ENCODE data around the gene CXCR5. TPM values are rescaled to one million over a fixed set of nuclear protein-coding genes. Genes with fewer than 3 reads are reported as not detected.

CXCR5 gene
- total and polyA plus RNA-seq, 7 donors: under 0.01 to 11.5 (median 0.23) TPM; not detected in 4

GRCh38 chr11:118939404-118939915, 55.8 kb downstream of the CXCR5 start:
- Histone ChIP-seq H3K4me3 (no peak overlapping the region), H3K4me1 (no peaks in the 10 kb centered on the region), H3K27ac (no peak overlapping the region), H3K9me3 (no peaks in the 10 kb centered on the region), H3K36me3 (no peaks in the 10 kb centered on the region), H3K27me3 (no peaks in the 10 kb centered on the region)
- intact Hi-C loops (cut with DNase I): loop anchor here (2.0 kb wide), 1 partner anchor 15 kb away; no protein-coding TSS in a partner anchor
- no peak for DNase-seq
- 70% methylated on average over 8 of the region's 8 CpGs for WGBS, 2 donors
- TF ChIP-seq POLR2A (IDR thresholded peaks at IDR 0.05) (no peak), EP300 (IDR thresholded peaks at IDR 0.05) (no peak), POLR2AphosphoS5 (IDR thresholded peaks at IDR 0.05) (no peak), CTCF (IDR thresholded peaks at IDR 0.05) (no peak)

GRCh38 chr11:118939953-118940598, 56.4 kb downstream of the CXCR5 start:
- Histone ChIP-seq H3K4me3 (no peak overlapping the region), H3K27me3 (no peaks in the 10 kb centered on the region), H3K4me1 (no peaks in the 10 kb centered on the region), H3K9me3 (no peaks in the 10 kb centered on the region), H3K27ac (no peak overlapping the region), H3K36me3 (no peaks in the 10 kb centered on the region)
- intact Hi-C loops (cut with DNase I): loop anchor here (2.0 kb wide), 1 partner anchor 15 kb away; no protein-coding TSS in a partner anchor
- 40 to 56% methylated on average over 13 of the region's 13 CpGs for WGBS, 2 donors
- peak; percentile 67 for DNase-seq
- TF ChIP-seq CTCF (IDR thresholded peaks at IDR 0.05) (no peak), POLR2AphosphoS5 (IDR thresholded peaks at IDR 0.05) (no peak), EP300 (IDR thresholded peaks at IDR 0.05) (no peak), POLR2A (IDR thresholded peaks at IDR 0.05) (no peak)

- Histone ChIP-seq H3K36me3 (no peaks in the 10 kb centered on the region), H3K27ac (no peak overlapping the region), H3K4me3 (no peak overlapping the region), H3K27me3 (no peaks in the 10 kb centered on the region), H3K9me3 (no peaks in the 10 kb centered on the region), H3K4me1 (no peaks in the 10 kb centered on the region)
- no peak for DNase-seq
- TF ChIP-seq POLR2A (IDR thresholded peaks at IDR 0.05): no peak
- TF ChIP-seq CTCF (IDR thresholded peaks at IDR 0.05): no peak
- no peak for TF ChIP-seq EP300 (IDR thresholded peaks at IDR 0.05)
- no peak for TF ChIP-seq POLR2AphosphoS5 (IDR thresholded peaks at IDR 0.05)
- intact Hi-C loops (cut with DNase I): no loop called here
- 12 to 34% methylated on average over 2 of the region's 2 CpGs for WGBS, 2 donors
These were observed 63.4 kb downstream of the CXCR5 start for GRCh38 chr11:118947091-118947490.

Small RNA genes within 50 kb of the gene (small RNA-seq; reads per million reads assigned to genes)
- gene MIR4492 (0 reads per million in 3 donors), gene RF00019 (0 reads per million in 3 donors), gene RN7SL688P (0 reads per million in 3 donors)

Other genes with a start within 250 kb of the CXCR5 start
- gene TREH, start 204.2 kb upstream of the CXCR5 start, total RNA-seq: not detected
- 1 to 10 TPM in 2 of 3 donors, under 1 TPM in 1; 0.46 to 1.4 (median 1.2) TPM for gene TREH, start 204.2 kb upstream of the CXCR5 start, polyA plus RNA-seq
- gene DDX6, start 92.7 kb upstream of the CXCR5 start, total RNA-seq: 100 to 1,000 TPM in 3 of 4 donors, 10 to 100 TPM in 1; 97.8 to 137 (median 121) TPM
- 10 to 100 TPM; 19.2 to 37.8 (median 20.8) TPM for gene DDX6, start 92.7 kb upstream of the CXCR5 start, polyA plus RNA-seq
- gene BCL9L, start 42.0 kb downstream of the CXCR5 start, total RNA-seq: 10 to 100 TPM in 3 of 4 donors, 1 to 10 TPM in 1; 7.9 to 46.5 (median 10.8) TPM
- gene BCL9L, start 42.0 kb downstream of the CXCR5 start, polyA plus RNA-seq: 10 to 100 TPM in 1 of 3 donors, 1 to 10 TPM in 2; 4.8 to 33.2 (median 7.4) TPM
- not detected for gene UPK2, start 72.4 kb downstream of the CXCR5 start, total RNA-seq
- gene UPK2, start 72.4 kb downstream of the CXCR5 start, polyA plus RNA-seq: not detected
- not detected for gene FOXR1, start 87.9 kb downstream of the CXCR5 start, total RNA-seq
- not detected for gene FOXR1, start 87.9 kb downstream of the CXCR5 start, polyA plus RNA-seq
- 10 to 100 TPM; 29.6 to 60.5 (median 40.7) TPM for gene CENATAC, start 114.2 kb downstream of the CXCR5 start, total RNA-seq
- gene CENATAC, start 114.2 kb downstream of the CXCR5 start, polyA plus RNA-seq: 10 to 100 TPM in 1 of 3 donors, 1 to 10 TPM in 2; 5.3 to 24.6 (median 7.2) TPM
- gene RPS25, start 134.5 kb downstream of the CXCR5 start, total RNA-seq: 1,000 to 10,000 TPM; 1,350 to 3,369 (median 2,098) TPM
- 1,000 to 10,000 TPM; 2,091 to 3,409 (median 2,533) TPM for gene RPS25, start 134.5 kb downstream of the CXCR5 start, polyA plus RNA-seq
- gene TRAPPC4, start 134.9 kb downstream of the CXCR5 start, total RNA-seq: 10 to 100 TPM; 32.4 to 60.3 (median 47.5) TPM
- 10 to 100 TPM; 49.9 to 90.9 (median 74.5) TPM for gene TRAPPC4, start 134.9 kb downstream of the CXCR5 start, polyA plus RNA-seq
- 10 to 100 TPM in 2 of 4 donors, 1 to 10 TPM in 2; 8.0 to 13.8 (median 10.1) TPM for gene SLC37A4, start 147.0 kb downstream of the CXCR5 start, total RNA-seq
- gene SLC37A4, start 147.0 kb downstream of the CXCR5 start, polyA plus RNA-seq: 10 to 100 TPM in 2 of 3 donors, 1 to 10 TPM in 1; 8.4 to 31.5 (median 11.1) TPM
- gene HYOU1, start 173.3 kb downstream of the CXCR5 start, total RNA-seq: 10 to 100 TPM; 26.6 to 37.6 (median 30.7) TPM
- gene HYOU1, start 173.3 kb downstream of the CXCR5 start, polyA plus RNA-seq: 100 to 1,000 TPM in 1 of 3 donors, 10 to 100 TPM in 1, 1 to 10 TPM in 1; 6.0 to 106 (median 22.0) TPM
- gene VPS11, start 183.9 kb downstream of the CXCR5 start, total RNA-seq: 10 to 100 TPM; 26.0 to 37.0 (median 30.8) TPM
- gene VPS11, start 183.9 kb downstream of the CXCR5 start, polyA plus RNA-seq: 10 to 100 TPM; 13.4 to 29.2 (median 27.0) TPM
- 10 to 100 TPM in 1 of 4 donors, 1 to 10 TPM in 3; 5.6 to 15.2 (median 6.6) TPM for gene HMBS, start 201.0 kb downstream of the CXCR5 start, total RNA-seq
- gene HMBS, start 201.0 kb downstream of the CXCR5 start, polyA plus RNA-seq: 10 to 100 TPM; 20.3 to 39.3 (median 22.2) TPM
- gene DPAGT1, start 218.0 kb downstream of the CXCR5 start, total RNA-seq: 10 to 100 TPM; 16.1 to 22.1 (median 16.8) TPM
- 10 to 100 TPM in 1 of 3 donors, 1 to 10 TPM in 2; 4.2 to 44.6 (median 6.9) TPM for gene DPAGT1, start 218.0 kb downstream of the CXCR5 start, polyA plus RNA-seq
- gene C2CD2L, start 223.5 kb downstream of the CXCR5 start, total RNA-seq: 1 to 10 TPM; 5.3 to 8.0 (median 5.8) TPM
- gene C2CD2L, start 223.5 kb downstream of the CXCR5 start, polyA plus RNA-seq: 10 to 100 TPM in 1 of 3 donors, 1 to 10 TPM in 2; 6.0 to 22.6 (median 7.6) TPM
- gene HINFP, start 237.7 kb downstream of the CXCR5 start, total RNA-seq: 10 to 100 TPM; 15.0 to 33.0 (median 21.2) TPM
- gene HINFP, start 237.7 kb downstream of the CXCR5 start, polyA plus RNA-seq: 10 to 100 TPM; 12.0 to 23.2 (median 20.1) TPM

Measured in sigmoid colon (tissue), 7 donors.